Measurements from ENCODE around the gene IL1RN. TPM values are rescaled to one million over a fixed set of nuclear protein-coding genes. Genes with fewer than 3 reads are reported as not detected.

IL1RN gene
- total and polyA plus RNA-seq, 2 of the 8 experiments (the other 6 are each of a cell fraction or from before 2014, with no cell fraction given) = not detected

GRCh38 chr2:113164215-113164929 is 37.0 kb downstream of the IL1RN start:
- no peak overlapping the region; the same call in 1 of the 2 replicates for H2AK5ac ChIP-seq (ENCODE audit: low read depth, low read length)
- POLR2A ChIA-PET (ENCODE audit: partially characterized antibody) = interaction anchor here (1.1 to 1.5 kb wide), 3 partner anchors 8 to 35 kb away, joined by 4 to 7 read pairs (median 4); partner anchors contain the start of gene PSD4
- H3K9ac ChIP-seq (replicated peaks in 1 of 4; ENCODE audit: extremely low read depth in 1 of 4, low read depth in 3 of 4, low read length in 3 of 4) = no peak overlapping the region; a peak in 1 of 7 replicates
- no peak overlapping the region for H3K4ac ChIP-seq (replicated peaks; ENCODE audit: insufficient read length, low read depth, low read length)
- H3K79me1 ChIP-seq (ENCODE audit: low read depth, low read length) = no peaks in the 10 kb centered on the region
- H3K79me2 ChIP-seq (ENCODE audit: control insufficient read depth in 1 of 2, insufficient read depth in 2 of 2, low read length in 2 of 2) = no peaks in the 10 kb centered on the region
- H2BK12ac ChIP-seq (ENCODE audit: low read depth, low read length) = peak overlapping the region; percentile 31; the same call in 1 of the 2 replicates
- CTCF ChIA-PET (ENCODE audit: partially characterized antibody) = interaction anchor here (0.8 to 8.4 kb wide), 9 partner anchors 9 to 84 kb away, joined by 3 to 85 read pairs (median 7); partner anchors contain the start of gene PSD4
- peaks cover 0 to 4% (median 3%) of the 10 kb centered on the region in 4 experiments; a peak in 1 of 7 replicates for H3K27me3 ChIP-seq (replicated peaks in 1 of 4; ENCODE audit: control insufficient read depth in 3 of 4, extremely low read depth in 1 of 4, insufficient read depth in 3 of 4, low read length in 3 of 4)
- no peak overlapping the region for H2AFZ ChIP-seq (ENCODE audit: low read length)
- H4K20me1 ChIP-seq (replicated peaks in 1 of 2; ENCODE audit: control insufficient read depth in 1 of 2, insufficient read depth in 2 of 2, low read length in 2 of 2) = no peaks in the 10 kb centered on the region
- no peak overlapping the region for H2BK20ac ChIP-seq (ENCODE audit: low read length)
- peaks cover 0 to 4% (median 0%) of the 10 kb centered on the region in 4 experiments; a peak in 2 of 7 replicates for H3K4me1 ChIP-seq (replicated peaks in 1 of 4; ENCODE audit: control insufficient read depth in 3 of 4, insufficient read depth in 4 of 4, low read length in 3 of 4)
- DNase-seq (ENCODE audit: low read depth in 1 of 2, low spot score in 2 of 2) = peak in 1 of 2 experiments; percentile 35
- TF ChIP-seq KDM5A (IDR thresholded peaks at IDR 0.05; ENCODE audit: low read length) (no peak), MAX (IDR thresholded peaks at IDR 0.05) (no peak), CBX5 (IDR thresholded peaks at IDR 0.05; ENCODE audit: low read depth, low read length) (no peak)
- no peak overlapping the region for H3K23ac ChIP-seq (ENCODE audit: insufficient read length)
- no peak overlapping the region for H4K8ac ChIP-seq (ENCODE audit: extremely low read depth, insufficient read depth, low read length)
- H2BK120ac ChIP-seq (replicated peaks; ENCODE audit: low read depth, low read length) = no peak overlapping the region
- no peak overlapping the region for H3K4me2 ChIP-seq (ENCODE audit: insufficient read depth in 1 of 2, low read depth in 2 of 2, low read length in 2 of 2)
- no peaks in the 10 kb centered on the region for H3K36me3 ChIP-seq (ENCODE audit: control insufficient read depth in 2 of 4, insufficient read depth in 4 of 4, low read length in 3 of 4)
- peak overlapping the region; percentile 23; the same call in 1 of the 2 replicates for H2BK15ac ChIP-seq (ENCODE audit: low read length)
- no peak overlapping the region for H3K56ac ChIP-seq (replicated peaks; ENCODE audit: insufficient read length, low read depth, low read length)
- FAIRE-seq = no peak
- no peak overlapping the region for H3K14ac ChIP-seq (ENCODE audit: insufficient read length)
- H3K9me3 ChIP-seq (ENCODE audit: insufficient read depth in 2 of 2, low read depth in 1 of 2, low read length in 1 of 2) = no peaks in the 10 kb centered on the region
- no peaks in the 10 kb centered on the region for H3K23me2 ChIP-seq (ENCODE audit: low read depth, low read length)
- H2BK5ac ChIP-seq (ENCODE audit: low read depth, low read length) = no peak overlapping the region
- H4K91ac ChIP-seq (replicated peaks; ENCODE audit: insufficient read length, low read length) = no peak overlapping the region
- H3K4me3 ChIP-seq (ENCODE audit: extremely low read depth in 1 of 4, insufficient read depth in 2 of 4, low read depth in 3 of 4, low read length in 4 of 4) = no peak overlapping the region
- no peak overlapping the region for H4K5ac ChIP-seq (ENCODE audit: insufficient read length, low read depth, low read length)
- H3K18ac ChIP-seq (ENCODE audit: extremely low read depth, low read length) = no peak overlapping the region
- H3K27ac ChIP-seq (ENCODE audit: low read depth, low read length) = no peak overlapping the region
- WGBS, 2 experiments (ENCODE audit: extremely low coverage in 1 of 2, insufficient coverage in 1 of 2, insufficient read length in 1 of 2, insufficient replicate concordance in 2 of 2, low coverage in 1 of 2, low lambda C conversion rate in 2 of 2, missing lambda C conversion rate in 1 of 2) = 95% methylated on average over 11 of the region's 11 CpGs; no CpG with 5 or more reads in 1 of the 2 experiments

Data from H1 (cell line).